ENCODE measurements around the gene GABRA4.

DNA sequence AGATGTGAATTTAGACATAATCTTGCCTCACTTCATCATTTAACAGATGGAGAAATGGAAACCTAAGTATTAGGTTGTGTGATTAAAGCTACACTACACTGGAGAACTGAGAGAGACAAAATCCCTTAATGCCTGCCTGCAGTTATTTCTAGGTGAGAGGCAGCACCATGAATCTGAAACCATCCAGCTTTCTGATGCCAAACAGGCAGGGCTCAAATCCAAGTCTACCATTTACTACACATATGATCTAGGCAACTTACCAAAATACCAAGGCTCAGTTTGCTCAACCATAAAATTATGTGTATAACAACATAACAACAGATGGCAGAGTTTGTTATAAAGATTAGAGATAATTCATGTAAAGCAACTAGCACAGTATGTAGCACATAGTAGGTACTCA is 38.7 kb downstream of the GABRA4 start:
- TF ChIP-seq, protein P1, sequence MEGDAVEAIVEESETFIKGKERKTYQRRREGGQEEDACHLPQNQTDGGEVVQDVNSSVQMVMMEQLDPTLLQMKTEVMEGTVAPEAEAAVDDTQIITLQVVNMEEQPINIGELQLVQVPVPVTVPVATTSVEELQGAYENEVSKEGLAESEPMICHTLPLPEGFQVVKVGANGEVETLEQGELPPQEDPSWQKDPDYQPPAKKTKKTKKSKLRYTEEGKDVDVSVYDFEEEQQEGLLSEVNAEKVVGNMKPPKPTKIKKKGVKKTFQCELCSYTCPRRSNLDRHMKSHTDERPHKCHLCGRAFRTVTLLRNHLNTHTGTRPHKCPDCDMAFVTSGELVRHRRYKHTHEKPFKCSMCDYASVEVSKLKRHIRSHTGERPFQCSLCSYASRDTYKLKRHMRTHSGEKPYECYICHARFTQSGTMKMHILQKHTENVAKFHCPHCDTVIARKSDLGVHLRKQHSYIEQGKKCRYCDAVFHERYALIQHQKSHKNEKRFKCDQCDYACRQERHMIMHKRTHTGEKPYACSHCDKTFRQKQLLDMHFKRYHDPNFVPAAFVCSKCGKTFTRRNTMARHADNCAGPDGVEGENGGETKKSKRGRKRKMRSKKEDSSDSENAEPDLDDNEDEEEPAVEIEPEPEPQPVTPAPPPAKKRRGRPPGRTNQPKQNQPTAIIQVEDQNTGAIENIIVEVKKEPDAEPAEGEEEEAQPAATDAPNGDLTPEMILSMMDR (IDR thresholded peaks at IDR 0.05): no peak
- TF ChIP-seq EP300 (IDR thresholded peaks at IDR 0.05) (no peak), POLR2A (IDR thresholded peaks at IDR 0.05) (no peak)
